GM10248 (cell line): ENCODE data around the gene MCTP2.

Source experiments
- CTCF ChIA-PET: fragments of 300-600 bp; sonication (Branson Sonifier 250); formaldehyde crosslinking; extraction: SDS; loops from one replicate; lab custom pipeline; 2021; ENCODE audit warnings: antibody characterized with exemption; lab: Yijun Ruan, JAX
- POLR2A ChIA-PET: fragments of 350-650 bp; sonication (Branson Sonifier 250); formaldehyde crosslinking; extraction: SDS; loops from one replicate; lab custom pipeline; 2020; ENCODE audit warnings: antibody characterized with exemption; lab: Yijun Ruan, JAX
- DNase-seq: peaks from one replicate; pipeline ENCODE4 v3.0.0; 2012; ENCODE audit errors: extremely low spot score
- TF ChIP-seq, protein P1 (sequence below): IDR thresholded peaks from 2 replicates; pipeline ENCODE4 v1.5.1; 2012; ENCODE audit warnings: mild to moderate bottlenecking, low read depth; ENCODE audit errors: extremely low read depth, missing control alignments, control extremely low read depth

The MCTP2 gene

DNA sequence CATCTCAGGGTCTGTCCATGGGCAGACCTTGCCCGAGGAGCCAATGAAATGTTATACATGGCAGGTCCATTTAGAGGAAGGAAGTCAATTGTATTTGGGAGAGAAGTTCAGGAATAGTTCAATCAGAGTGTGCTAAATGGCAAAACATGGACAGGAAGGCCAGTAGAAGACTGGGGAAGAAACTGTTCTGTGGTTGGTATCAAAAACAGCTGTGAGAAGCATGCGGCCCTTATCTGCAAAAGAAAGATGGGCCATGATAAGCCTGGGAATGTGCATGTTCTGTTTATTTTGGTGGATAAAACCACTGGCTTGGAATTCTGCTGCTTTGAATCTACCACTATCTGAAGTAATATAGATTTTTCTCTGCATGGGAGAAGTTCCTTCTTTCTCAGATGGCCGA, 100.4 kb downstream of the MCTP2 start:
- POLR2A ChIA-PET, result no interaction called here
- CTCF ChIA-PET, result interaction anchor here (1.1 to 4.1 kb wide), 4 partner anchors 8 to 167 kb away, joined by 3 to 60 read pairs (median 22); no protein-coding TSS in a partner anchor
- no peak for DNase-seq
- TF ChIP-seq, protein P1, sequence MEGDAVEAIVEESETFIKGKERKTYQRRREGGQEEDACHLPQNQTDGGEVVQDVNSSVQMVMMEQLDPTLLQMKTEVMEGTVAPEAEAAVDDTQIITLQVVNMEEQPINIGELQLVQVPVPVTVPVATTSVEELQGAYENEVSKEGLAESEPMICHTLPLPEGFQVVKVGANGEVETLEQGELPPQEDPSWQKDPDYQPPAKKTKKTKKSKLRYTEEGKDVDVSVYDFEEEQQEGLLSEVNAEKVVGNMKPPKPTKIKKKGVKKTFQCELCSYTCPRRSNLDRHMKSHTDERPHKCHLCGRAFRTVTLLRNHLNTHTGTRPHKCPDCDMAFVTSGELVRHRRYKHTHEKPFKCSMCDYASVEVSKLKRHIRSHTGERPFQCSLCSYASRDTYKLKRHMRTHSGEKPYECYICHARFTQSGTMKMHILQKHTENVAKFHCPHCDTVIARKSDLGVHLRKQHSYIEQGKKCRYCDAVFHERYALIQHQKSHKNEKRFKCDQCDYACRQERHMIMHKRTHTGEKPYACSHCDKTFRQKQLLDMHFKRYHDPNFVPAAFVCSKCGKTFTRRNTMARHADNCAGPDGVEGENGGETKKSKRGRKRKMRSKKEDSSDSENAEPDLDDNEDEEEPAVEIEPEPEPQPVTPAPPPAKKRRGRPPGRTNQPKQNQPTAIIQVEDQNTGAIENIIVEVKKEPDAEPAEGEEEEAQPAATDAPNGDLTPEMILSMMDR, result no peak

DNA sequence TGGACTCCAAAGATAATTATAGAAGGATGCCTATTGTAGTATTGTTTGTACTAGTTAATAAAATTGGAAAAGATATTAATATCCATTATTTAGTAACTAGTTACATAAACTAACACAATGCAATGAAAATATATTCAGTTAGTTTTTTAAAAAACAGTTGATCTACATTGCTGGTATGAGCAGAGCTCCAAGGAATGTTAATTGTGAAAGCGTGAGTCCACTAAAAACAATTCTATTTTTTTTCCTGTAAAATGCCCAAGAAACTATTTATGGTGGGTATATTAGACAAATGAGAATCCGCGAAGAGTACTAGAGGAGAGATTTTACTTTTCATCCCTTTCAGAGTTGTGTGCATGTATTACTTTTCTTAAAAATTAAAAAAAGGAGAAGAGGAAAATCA, 104.3 kb downstream of the MCTP2 start:
- ChIA-PET POLR2A (no interaction called here), CTCF (interaction anchor here (0.9 to 2.0 kb wide), 3 partner anchors 10 to 172 kb away, joined by 3 to 10 read pairs (median 4); no protein-coding TSS in a partner anchor)
- TF ChIP-seq, protein P1, result no peak
- no peak for DNase-seq

DNA sequence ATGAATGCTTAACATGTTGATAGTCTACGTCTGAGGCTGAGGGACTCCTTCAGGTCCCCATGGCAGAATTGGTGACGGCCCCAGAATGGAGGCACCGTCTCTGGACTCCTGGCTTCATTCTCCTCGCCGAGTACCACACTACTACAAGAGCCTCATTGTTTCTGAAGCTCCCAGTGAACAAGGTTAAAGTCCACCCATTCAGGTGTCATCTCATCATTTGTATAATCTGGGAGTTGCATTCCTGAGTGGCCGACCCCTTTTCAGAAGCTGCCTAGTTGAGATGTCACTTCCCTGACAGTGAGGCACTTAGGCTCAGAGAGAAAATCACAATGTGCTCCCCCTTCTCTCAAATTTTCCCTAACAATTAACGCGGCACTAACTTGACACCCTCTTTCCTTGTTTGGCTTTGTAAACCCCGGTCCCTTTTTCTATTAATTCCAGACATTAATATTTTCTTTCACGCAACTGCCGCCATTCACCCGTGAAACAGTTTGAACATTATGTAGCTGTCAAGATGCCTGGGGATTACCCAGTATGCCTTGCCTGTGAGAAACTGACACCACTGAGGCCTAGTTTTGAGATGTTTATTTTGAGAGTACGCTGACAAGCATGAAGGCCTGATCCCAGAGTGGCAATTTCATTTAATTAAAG, 105.6 kb downstream of the MCTP2 start:
- TF ChIP-seq, protein P1, result no peak
- CTCF ChIA-PET, result interaction anchor here (1.4 to 1.5 kb wide), 2 partner anchors 12 to 173 kb away, joined by 4 read pairs; no protein-coding TSS in a partner anchor
- POLR2A ChIA-PET, result no interaction called here
- no peak for DNase-seq

DNA sequence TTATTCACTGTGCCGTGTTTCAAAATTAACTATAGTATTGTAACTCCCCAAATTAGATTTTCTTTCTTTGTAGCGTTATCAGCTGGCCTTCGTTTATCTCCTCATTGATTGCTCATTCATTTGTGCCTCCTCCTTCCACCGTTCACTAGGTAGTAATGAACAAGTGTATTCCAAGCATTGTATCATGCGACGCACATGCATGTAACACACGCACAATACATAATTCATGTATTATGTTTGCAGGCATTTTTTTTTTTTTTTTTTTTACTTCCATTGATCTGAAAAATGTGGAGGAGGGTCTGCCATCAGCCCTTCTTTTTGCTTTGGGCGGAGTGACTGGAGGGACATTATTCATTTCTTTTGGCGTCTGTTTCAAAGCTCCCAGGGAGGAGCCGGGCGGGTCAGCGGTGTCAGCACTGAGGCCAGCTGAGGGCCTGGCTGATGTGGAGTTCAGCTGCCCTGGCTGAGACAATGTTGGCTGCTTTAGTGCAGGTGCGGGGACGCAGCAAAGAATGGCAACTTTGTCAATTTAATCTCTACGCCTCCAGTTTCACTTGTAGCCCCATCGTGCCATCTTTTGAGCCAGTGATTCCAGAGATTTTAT, 107.0 kb downstream of the MCTP2 start:
- POLR2A ChIA-PET, result no interaction called here
- TF ChIP-seq, protein P1, result no peak
- no peak for DNase-seq
- CTCF ChIA-PET, result interaction anchor here (1.3 to 1.4 kb wide), 2 partner anchors 9 to 14 kb away, joined by 3 to 4 read pairs; no protein-coding TSS in a partner anchor

DNA sequence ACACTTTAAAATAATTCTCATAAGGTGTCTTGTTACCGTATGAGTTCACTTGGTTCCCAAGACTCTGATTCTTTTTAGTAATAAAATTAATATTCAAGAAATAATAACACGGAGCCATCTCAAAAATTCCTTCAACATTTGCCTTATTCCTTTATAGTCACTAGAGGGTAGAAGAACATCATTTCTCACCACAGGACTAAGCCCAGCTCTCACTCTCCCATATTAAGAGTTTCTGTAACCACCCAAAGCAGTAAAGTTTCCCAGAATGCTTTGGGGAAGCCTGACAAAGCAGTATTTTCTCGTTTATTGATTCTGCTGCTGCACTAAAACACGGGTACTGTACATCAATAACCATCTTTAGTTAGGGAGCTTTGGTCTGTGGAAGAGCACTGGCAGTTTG, 114.9 kb downstream of the MCTP2 start:
- ChIA-PET CTCF (interaction anchor here (0.8 to 1.1 kb wide), 3 partner anchors 11 to 23 kb away, joined by 3 read pairs; no protein-coding TSS in a partner anchor), POLR2A (no interaction called here)
- TF ChIP-seq, protein P1, result no peak
- no peak for DNase-seq

DNA sequence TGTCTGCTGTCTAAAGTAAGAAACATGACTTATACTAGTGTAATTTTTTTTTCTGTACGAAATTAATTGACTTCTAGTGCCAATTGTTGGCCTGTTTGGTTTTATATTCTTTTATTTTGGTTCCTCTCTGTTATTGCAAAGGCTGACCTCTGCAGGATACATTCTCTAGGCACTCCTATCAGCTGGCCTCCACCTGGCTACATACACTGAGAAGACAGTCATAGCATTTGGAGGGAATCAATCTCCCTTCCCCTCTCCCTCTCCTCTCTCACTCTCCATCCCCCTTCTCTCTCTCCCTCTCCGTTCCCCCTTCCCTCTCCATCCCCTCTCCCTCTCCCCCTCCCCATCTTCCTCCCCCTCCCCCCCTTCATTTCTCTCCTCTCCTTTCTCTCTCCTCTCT, 116.7 kb downstream of the MCTP2 start:
- TF ChIP-seq, protein P1, result no peak
- DNase-seq, result no peak
- ChIA-PET CTCF (no interaction called here), POLR2A (no interaction called here)
